HG02798 (cell line): ENCODE results near the gene REEP5.
A peak's percentile ranks its signal among the peaks of the same experiment; 100 is the strongest.
"Not testable (repeated sequence)": the region's sequence is repeated elsewhere in the genome, so short reads cannot be mapped to it uniquely, and the experiment has no call there.

Experiments used
- ATAC-seq: cut with Tn5 transposase; IDR thresholded peaks from one replicate; pipeline ENCODE4 v1.9.1; 2021; ENCODE audit warnings: mild to moderate bottlenecking; ENCODE audit not compliant: unreplicated experiment, poor library complexity

REEP5 gene

GRCh38 chr5:112895682-112896081 is 26.3 kb downstream of the REEP5 start:
- ATAC-seq, result no peak

GRCh38 chr5:112892776-112893175 is 29.3 kb downstream of the REEP5 start:
- no peak for ATAC-seq

- not testable (repeated sequence) for ATAC-seq
Measured at GRCh38 chr5:112892066-112892465, 30.0 kb downstream of the REEP5 start.

- no peak for ATAC-seq
Measured at GRCh38 chr5:112886975-112887374, 35.1 kb downstream of the REEP5 start.

- ATAC-seq, result no peak
Measured at GRCh38 chr5:112885001-112885400, 37.0 kb downstream of the REEP5 start.

GRCh38 chr5:112883192-112883591 is 38.8 kb downstream of the REEP5 start:
- no peak for ATAC-seq

GRCh38 chr5:112880219-112880964 is 41.6 kb downstream of the REEP5 start:
- ATAC-seq, result no peak

- ATAC-seq, result no peak
Measured at GRCh38 chr5:112878760-112879159, 43.3 kb downstream of the REEP5 start.

- ATAC-seq, result no peak
Measured at GRCh38 chr5:112878101-112878500, 43.9 kb downstream of the REEP5 start.

- no peak for ATAC-seq
Measured at GRCh38 chr5:112876362-112876761, 45.7 kb downstream of the REEP5 start.

- no peak for ATAC-seq
Measured at GRCh38 chr5:112870966-112871365, 51.1 kb downstream of the REEP5 start.

GRCh38 chr5:112869948-112870347 is 52.1 kb downstream of the REEP5 start:
- peak; percentile 89 for ATAC-seq

GRCh38 chr5:112867411-112867810 is 54.6 kb downstream of the REEP5 start:
- ATAC-seq, result no peak

GRCh38 chr5:112866739-112867138 is 55.3 kb downstream of the REEP5 start:
- no peak for ATAC-seq

GRCh38 chr5:112865128-112865527 is 56.9 kb downstream of the REEP5 start:
- no peak for ATAC-seq

GRCh38 chr5:112863549-112863948 is 58.5 kb downstream of the REEP5 start:
- ATAC-seq, result no peak

GRCh38 chr5:112862085-112862484 is 59.9 kb downstream of the REEP5 start:
- ATAC-seq, result no peak

- ATAC-seq, result no peak
Measured at GRCh38 chr5:112861638-112861985, 60.4 kb downstream of the REEP5 start.

- ATAC-seq, result peak; percentile 99
Measured at GRCh38 chr5:112860929-112861637, 60.9 kb downstream of the REEP5 start, which contains the start of gene SRP19. SRP19 (plus strand) TSS chr5:112861287; CDS start chr5:112861377, 90 bp downstream.

GRCh38 chr5:112860571-112860928 is 61.5 kb downstream of the REEP5 start:
- not testable (repeated sequence) for ATAC-seq

GRCh38 chr5:112857866-112858265 is 64.2 kb downstream of the REEP5 start:
- no peak for ATAC-seq

- ATAC-seq, result no peak
Measured at GRCh38 chr5:112854651-112855050, 67.4 kb downstream of the REEP5 start.
